GM12864 (cell line): Measurements from ENCODE around the gene PLSCR1.
"Not testable (repeated sequence)": the region's sequence is repeated elsewhere in the genome, so short reads cannot be mapped to it uniquely, and the experiment has no call there.

Experiments
- DNase-seq: peaks from one replicate; pipeline ENCODE4 v3.0.0-alpha.2; 2011; ENCODE audit warnings: low read depth
- H3K4me3 ChIP-seq: 2 replicates; pipeline ENCODE4 v1.5.1; 2011; ENCODE audit warnings: mild to moderate bottlenecking, low read depth, low read length, control low read depth
- CTCF ChIP-seq: IDR thresholded peaks from 2 replicates; pipeline ENCODE4 v1.5.1; 2011; ENCODE audit warnings: low read depth, mild to moderate bottlenecking, moderate library complexity, low read length, control low read depth, inconsistent platforms; ENCODE audit errors: missing control alignments

The PLSCR1 gene

DNA sequence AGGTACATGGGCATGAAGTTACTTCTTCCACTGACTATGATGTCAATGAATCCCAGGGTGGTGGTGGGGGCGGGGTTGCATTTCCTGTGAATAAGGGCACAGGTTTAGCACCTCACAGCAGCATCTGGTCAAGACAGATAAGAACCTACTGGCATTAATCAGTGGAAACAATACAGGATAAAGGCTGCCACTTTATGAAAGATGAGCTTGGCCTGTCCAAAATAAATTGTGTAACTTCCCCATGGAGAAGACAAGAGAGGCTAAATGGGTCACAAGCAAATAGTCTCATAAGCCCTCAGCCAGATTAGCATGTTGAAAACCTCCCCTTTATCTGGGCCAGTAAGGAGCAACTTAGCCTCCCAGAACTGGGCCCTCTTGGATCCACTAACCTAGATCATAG, 47.7 kb downstream of the PLSCR1 start:
- no peak for TF ChIP-seq CTCF
- DNase-seq = no peak

DNA sequence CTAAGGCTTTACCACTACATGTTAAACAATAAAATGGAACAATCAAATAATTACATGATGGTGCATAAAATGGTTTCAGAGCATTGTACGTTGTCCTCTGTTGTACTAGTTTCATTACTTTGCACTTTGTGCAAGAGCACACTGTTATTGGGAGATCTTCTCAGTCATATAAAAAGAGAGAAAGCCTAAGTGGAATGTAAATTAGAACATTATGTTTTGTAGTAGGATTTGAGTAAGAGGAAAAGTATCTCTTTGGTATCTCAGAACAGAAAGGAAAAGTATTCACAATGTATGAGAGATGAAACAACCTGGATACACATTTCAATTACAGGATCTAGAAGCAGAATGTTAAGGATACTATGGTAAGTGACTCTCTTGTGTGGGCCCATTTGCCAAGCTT, 48.2 kb downstream of the PLSCR1 start:
- no peak for TF ChIP-seq CTCF
- no peak overlapping the region for H3K4me3 ChIP-seq
- no peak for DNase-seq

More for the DNA sequence above, 47.7 kb downstream of the PLSCR1 start:
- no peak overlapping the region for H3K4me3 ChIP-seq

DNA sequence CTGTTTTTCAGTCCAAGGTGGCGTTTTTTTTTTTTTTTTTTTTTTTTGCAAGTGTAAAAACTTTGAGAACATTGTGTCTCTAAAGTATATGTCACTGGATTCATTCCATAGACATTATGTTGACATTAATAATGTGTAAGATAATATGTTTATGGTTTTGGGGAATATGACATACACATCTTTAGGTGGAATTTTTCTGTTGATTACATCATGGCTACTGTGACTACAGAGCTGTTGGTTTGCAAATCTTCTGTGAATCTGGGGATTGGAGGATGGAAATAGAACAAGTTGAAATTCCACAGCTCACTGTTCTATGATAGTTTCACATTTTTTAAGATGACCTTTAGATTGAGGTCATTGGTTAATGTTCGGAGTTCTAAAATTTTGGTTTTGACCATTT, 50.6 kb downstream of the PLSCR1 start:
- no peak for DNase-seq
- no peak for TF ChIP-seq CTCF
- no peak overlapping the region for H3K4me3 ChIP-seq

DNA sequence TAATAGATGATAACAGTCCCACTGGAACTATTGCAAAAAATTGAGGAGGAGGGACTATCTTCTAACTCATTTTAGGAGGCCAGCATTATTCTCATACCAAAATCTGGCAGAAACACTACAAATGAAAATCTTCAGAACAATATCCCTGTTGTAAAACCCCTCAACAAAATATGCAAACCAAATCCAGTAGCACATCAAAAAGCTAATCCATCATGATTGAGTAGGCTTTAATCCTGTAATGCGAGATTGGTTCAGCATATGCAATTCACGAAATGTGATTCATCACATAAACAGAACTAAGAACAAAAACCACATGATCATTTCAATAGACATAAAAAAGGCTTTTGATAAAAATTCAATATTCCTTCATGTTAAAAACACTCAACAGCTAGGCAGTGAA, 51.2 kb downstream of the PLSCR1 start:
- no peak for DNase-seq
- no peak overlapping the region for H3K4me3 ChIP-seq
- TF ChIP-seq CTCF = no peak

GRCh38 chr3:146491303-146491702, 53.1 kb downstream of the PLSCR1 start:
- no peak for TF ChIP-seq CTCF
- H3K4me3 ChIP-seq = no peak overlapping the region
- DNase-seq = no peak

DNA sequence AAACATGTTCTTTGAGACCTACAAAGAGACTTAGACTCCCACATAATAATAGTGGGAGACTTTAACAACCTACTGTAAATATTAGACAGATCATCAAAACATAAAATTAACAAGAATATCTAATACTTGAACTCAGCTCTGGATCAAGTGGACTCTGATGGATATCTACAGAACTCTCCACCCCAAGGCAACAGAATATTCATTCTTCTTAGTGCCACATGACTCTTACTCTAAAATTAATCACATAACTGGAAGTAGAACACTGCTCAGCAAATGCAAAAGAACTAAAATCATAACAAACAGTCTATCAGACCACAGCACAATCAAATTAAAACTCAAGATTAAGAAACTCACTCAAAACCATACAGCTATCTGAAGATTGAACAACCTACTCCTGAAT, 59.1 kb downstream of the PLSCR1 start:
- no peak for TF ChIP-seq CTCF
- H3K4me3 ChIP-seq = no peak overlapping the region
- DNase-seq = no peak

- no peak for DNase-seq
- no peak for TF ChIP-seq CTCF
- H3K4me3 ChIP-seq = no peak overlapping the region
Observed at GRCh38 chr3:146476094-146476740, 68.2 kb downstream of the PLSCR1 start.

- not testable (repeated sequence) for DNase-seq
Observed at GRCh38 chr3:146474976-146475375, 69.4 kb downstream of the PLSCR1 start.

More at GRCh38 chr3:146474976-146475375, 69.4 kb downstream of the PLSCR1 start:
- not testable (repeated sequence) for H3K4me3 ChIP-seq
